Measurements from ENCODE around the gene NAA60. TPM values are rescaled to one million over a fixed set of nuclear protein-coding genes. Genes with fewer than 3 reads are reported as not detected.

NAA60 gene
- total and polyA plus RNA-seq, 2 of the 13 experiments (the other 11 are each of a cell fraction or from before 2014, with no cell fraction given), result 14.7 to 32.0 TPM

DNA sequence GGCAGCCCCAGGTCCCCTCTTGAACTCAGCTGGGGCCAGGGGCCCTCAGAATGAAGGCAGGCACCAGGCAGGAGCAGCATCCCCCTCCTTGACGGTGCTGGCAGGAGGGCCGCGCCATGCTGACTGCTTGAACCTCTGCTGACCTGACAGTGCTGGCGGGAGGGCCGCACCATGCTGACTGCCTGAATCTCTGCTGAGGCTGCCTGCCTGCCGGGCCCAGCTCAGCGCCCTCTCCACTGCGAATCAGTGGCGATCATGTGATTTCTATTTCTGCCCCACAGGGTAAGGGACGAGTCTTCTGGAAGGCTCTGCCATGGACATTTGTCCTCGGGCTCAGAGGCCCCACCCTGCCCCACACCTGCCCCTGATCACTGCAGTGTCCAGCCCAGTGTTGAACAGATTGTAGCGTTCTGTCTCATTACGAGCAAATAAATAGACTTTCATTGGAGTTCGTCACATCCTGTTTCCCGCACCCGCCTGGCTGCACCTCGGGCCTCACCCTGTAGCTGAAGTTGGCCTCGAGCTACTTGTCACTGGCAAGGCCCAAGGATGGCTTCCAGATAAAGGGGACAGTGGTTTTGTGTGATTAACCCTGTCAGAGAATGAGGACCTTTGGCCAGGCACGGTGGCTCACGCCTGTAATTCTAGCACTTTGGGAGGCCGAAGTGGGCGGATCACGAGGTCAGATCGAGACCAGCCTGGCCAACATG lies 43.2 kb downstream of the NAA60 start:
- Histone ChIP-seq H3K9me3 (ENCODE audit: low read length) (no peaks in the 10 kb centered on the region), H2AFZ (ENCODE audit: low read length) (no peak overlapping the region), H3K36me3 (replicated peaks in 1 of 2; ENCODE audit: control insufficient read depth in 1 of 2, insufficient read depth in 2 of 2, low read length in 2 of 2) (peaks cover 24 to 47% of the 10 kb centered on the region in 2 experiments), H3K27ac (ENCODE audit: extremely low read length, insufficient read depth, low read length) (no peak overlapping the region), H3K4me2 (ENCODE audit: low read depth, low read length) (no peak overlapping the region), H3K9ac (ENCODE audit: insufficient read depth, low read depth, low read length) (no peak overlapping the region), H4K20me1 (ENCODE audit: insufficient read depth, low read length) (peaks cover 1% of the 10 kb centered on the region; the same call in 1 of the 2 replicates), H3K4me1 (ENCODE audit: insufficient read depth, low read length) (peaks cover 13% of the 10 kb centered on the region), H3K27me3 (ENCODE audit: control insufficient read depth in 1 of 2, insufficient read depth in 2 of 2, low read length in 2 of 2) (no peaks in the 10 kb centered on the region), H3K4me3 (replicated peaks in 1 of 3; ENCODE audit: insufficient read depth in 1 of 3, low read depth in 2 of 3, low read length in 3 of 3) (no peak overlapping the region), H3K79me2 (ENCODE audit: insufficient read depth, low read length) (no peaks in the 10 kb centered on the region)
- no peak for FAIRE-seq
- ATAC-seq, result no peak
- intact Hi-C loops (cut with micrococcal nuclease; ENCODE audit: unreplicated experiment) (no loop called here), in situ Hi-C loops (cut with HindIII; ENCODE audit: extremely low pct_ligation_motif_present, low pct_unique_long_range_greater_than_20kb) (no loop called here)
- peak; percentile 44 for TF ChIP-seq AGO2 (optimal IDR thresholded peaks at IDR 0.05; ENCODE audit: low read depth, low read length)
- TF ChIP-seq ZSCAN12 (CRISPR knock-in tag; IDR thresholded peaks at IDR 0.05), result no peak
- ChIA-PET CTCF (ENCODE audit: low intra/inter-chr PET ratio, low total read pairs) (no interaction called here), POLR2A (interaction anchor here (1.4 kb wide), 2 partner anchors 43 to 85 kb away, joined by 3 to 6 read pairs; partner anchors contain the start of genes NAA60, ZNF174 and ZSCAN32)
- DNase-seq (ENCODE audit: low spot score), result no peak
- WGBS (ENCODE audit: low lambda C conversion rate), result 93% methylated on average over 15 of the region's 24 CpGs
- TSS peak; percentile 6 for BruUV-seq (replicated peaks)

DNA sequence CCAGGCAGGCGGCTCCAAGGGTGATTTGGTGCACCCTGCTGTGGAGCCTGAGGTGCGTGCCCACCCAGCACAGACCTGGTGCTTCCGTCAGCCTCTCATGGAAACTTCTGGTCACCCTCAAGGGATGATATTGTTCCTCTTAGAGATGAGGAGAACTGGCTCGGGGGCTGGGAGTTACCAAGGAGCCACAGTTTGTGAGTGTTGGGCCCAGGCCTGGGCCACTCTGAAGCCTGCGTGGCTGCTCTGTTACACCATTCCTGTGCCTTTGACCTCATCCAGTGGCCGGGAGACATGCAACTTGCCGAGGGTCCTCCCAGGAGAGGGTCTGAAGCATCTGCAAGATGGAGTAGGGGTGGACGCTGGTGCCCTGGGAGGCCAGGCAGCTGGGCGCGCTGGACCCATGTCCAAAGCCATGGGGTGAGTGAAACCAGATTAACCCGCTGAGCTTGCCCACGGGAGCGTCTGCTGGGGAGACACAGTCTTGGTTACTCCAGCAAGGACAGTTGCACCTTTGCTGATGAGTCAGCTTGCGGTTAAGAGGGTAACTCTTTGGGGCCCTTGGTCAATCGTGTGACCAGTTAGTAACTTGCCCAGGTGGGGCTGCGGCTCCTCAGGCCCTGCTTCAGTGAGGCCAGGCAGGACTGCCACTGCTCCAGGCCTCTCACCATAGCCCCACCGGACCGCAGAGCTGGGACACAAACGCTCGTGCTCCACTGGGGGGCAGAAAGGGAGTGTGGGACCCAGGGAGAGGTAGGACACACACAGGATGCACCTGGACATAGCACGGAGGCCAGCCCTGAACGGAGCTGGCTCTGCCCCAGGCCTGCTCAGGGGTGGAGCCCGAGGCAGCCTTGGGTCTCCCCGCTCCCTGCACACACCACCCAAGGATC lies 44.3 kb downstream of the NAA60 start:
- 82% methylated on average over 10 of the region's 24 CpGs for WGBS (ENCODE audit: low lambda C conversion rate)
- POLR2A ChIA-PET, result interaction anchor here (1.4 kb wide), 1 partner anchor 44 kb away, joined by 3 read pairs; the partner anchor contains the start of gene NAA60
- DNase-seq (ENCODE audit: low spot score), result peak; percentile 32
- TF ChIP-seq NCOA1 (CRISPR knock-in tag; IDR thresholded peaks at IDR 0.05), result no peak
- peak; percentile 57; the same call in 1 of the 2 replicates for TF ChIP-seq ZBTB38 (CRISPR knock-in tag; IDR thresholded peaks at IDR 0.05)
- TF ChIP-seq SSRP1 (CRISPR knock-in tag; IDR thresholded peaks at IDR 0.05), result peak; percentile 51; the same call in 1 of the 2 replicates
- TF ChIP-seq RBM22 (optimal IDR thresholded peaks at IDR 0.05; ENCODE audit: low read length), result peak; percentile 86
- TF ChIP-seq RARA (CRISPR knock-in tag; IDR thresholded peaks at IDR 0.05), result no peak
- TF ChIP-seq POLR2G (IDR thresholded peaks at IDR 0.05; ENCODE audit: low read depth, low read length), result peak; percentile 35
- TF ChIP-seq ZC3H13 (CRISPR knock-in tag; IDR thresholded peaks at IDR 0.05), result peak; percentile 69; the same call in 1 of the 2 replicates
- TF ChIP-seq, protein P1, sequence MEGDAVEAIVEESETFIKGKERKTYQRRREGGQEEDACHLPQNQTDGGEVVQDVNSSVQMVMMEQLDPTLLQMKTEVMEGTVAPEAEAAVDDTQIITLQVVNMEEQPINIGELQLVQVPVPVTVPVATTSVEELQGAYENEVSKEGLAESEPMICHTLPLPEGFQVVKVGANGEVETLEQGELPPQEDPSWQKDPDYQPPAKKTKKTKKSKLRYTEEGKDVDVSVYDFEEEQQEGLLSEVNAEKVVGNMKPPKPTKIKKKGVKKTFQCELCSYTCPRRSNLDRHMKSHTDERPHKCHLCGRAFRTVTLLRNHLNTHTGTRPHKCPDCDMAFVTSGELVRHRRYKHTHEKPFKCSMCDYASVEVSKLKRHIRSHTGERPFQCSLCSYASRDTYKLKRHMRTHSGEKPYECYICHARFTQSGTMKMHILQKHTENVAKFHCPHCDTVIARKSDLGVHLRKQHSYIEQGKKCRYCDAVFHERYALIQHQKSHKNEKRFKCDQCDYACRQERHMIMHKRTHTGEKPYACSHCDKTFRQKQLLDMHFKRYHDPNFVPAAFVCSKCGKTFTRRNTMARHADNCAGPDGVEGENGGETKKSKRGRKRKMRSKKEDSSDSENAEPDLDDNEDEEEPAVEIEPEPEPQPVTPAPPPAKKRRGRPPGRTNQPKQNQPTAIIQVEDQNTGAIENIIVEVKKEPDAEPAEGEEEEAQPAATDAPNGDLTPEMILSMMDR (CRISPR knock-in tag; IDR thresholded peaks at IDR 0.05), result peak; percentile 28; the same call in 1 of the 2 replicates
- TF ChIP-seq, protein P2, sequence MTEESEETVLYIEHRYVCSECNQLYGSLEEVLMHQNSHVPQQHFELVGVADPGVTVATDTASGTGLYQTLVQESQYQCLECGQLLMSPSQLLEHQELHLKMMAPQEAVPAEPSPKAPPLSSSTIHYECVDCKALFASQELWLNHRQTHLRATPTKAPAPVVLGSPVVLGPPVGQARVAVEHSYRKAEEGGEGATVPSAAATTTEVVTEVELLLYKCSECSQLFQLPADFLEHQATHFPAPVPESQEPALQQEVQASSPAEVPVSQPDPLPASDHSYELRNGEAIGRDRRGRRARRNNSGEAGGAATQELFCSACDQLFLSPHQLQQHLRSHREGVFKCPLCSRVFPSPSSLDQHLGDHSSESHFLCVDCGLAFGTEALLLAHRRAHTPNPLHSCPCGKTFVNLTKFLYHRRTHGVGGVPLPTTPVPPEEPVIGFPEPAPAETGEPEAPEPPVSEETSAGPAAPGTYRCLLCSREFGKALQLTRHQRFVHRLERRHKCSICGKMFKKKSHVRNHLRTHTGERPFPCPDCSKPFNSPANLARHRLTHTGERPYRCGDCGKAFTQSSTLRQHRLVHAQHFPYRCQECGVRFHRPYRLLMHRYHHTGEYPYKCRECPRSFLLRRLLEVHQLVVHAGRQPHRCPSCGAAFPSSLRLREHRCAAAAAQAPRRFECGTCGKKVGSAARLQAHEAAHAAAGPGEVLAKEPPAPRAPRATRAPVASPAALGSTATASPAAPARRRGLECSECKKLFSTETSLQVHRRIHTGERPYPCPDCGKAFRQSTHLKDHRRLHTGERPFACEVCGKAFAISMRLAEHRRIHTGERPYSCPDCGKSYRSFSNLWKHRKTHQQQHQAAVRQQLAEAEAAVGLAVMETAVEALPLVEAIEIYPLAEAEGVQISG (CRISPR knock-in tag; IDR thresholded peaks at IDR 0.05), result no peak

More for the DNA sequence above, 44.3 kb downstream of the NAA60 start:
- H2AFZ ChIP-seq (ENCODE audit: low read length), result no peak overlapping the region
- in situ Hi-C loops (cut with HindIII; ENCODE audit: extremely low pct_ligation_motif_present, low pct_unique_long_range_greater_than_20kb), result no loop called here
- no peak overlapping the region for H3K4me3 ChIP-seq (replicated peaks in 1 of 3; ENCODE audit: insufficient read depth in 1 of 3, low read depth in 2 of 3, low read length in 3 of 3)
- FAIRE-seq (no peak), ATAC-seq (peak; percentile 48)
- H4K20me1 ChIP-seq (ENCODE audit: insufficient read depth, low read length), result no peaks in the 10 kb centered on the region; the same call in 1 of the 2 replicates
- peaks cover 12% of the 10 kb centered on the region for H3K4me1 ChIP-seq (ENCODE audit: insufficient read depth, low read length)
- peak overlapping the region; percentile 26 for H3K27ac ChIP-seq (ENCODE audit: extremely low read length, insufficient read depth, low read length)
- BruUV-seq (replicated peaks), result no TSS peak
- H3K9me3 ChIP-seq (ENCODE audit: low read length), result no peaks in the 10 kb centered on the region
- H3K27me3 ChIP-seq (ENCODE audit: control insufficient read depth in 1 of 2, insufficient read depth in 2 of 2, low read length in 2 of 2), result no peaks in the 10 kb centered on the region
- no peak overlapping the region for H3K9ac ChIP-seq (ENCODE audit: insufficient read depth, low read depth, low read length)
- CTCF ChIA-PET (ENCODE audit: low intra/inter-chr PET ratio, low total read pairs), result no interaction called here
- no peaks in the 10 kb centered on the region for H3K79me2 ChIP-seq (ENCODE audit: insufficient read depth, low read length)
- H3K36me3 ChIP-seq (replicated peaks in 1 of 2; ENCODE audit: control insufficient read depth in 1 of 2, insufficient read depth in 2 of 2, low read length in 2 of 2), result peaks cover 20 to 37% of the 10 kb centered on the region in 2 experiments
- no peak overlapping the region for H3K4me2 ChIP-seq (ENCODE audit: low read depth, low read length)
- intact Hi-C loops (cut with micrococcal nuclease; ENCODE audit: unreplicated experiment), result no loop called here
